HG03457 (cell line): ENCODE measurements around the gene ZNF750.

Source experiments
- ATAC-seq: cut with Tn5 transposase; IDR thresholded peaks from one replicate; pipeline ENCODE4 v1.9.1; 2021; ENCODE audit warnings: moderate number of reproducible peaks; ENCODE audit not compliant: unreplicated experiment

ZNF750 gene

GRCh38 chr17:82836823-82837357 is 2.9 kb downstream of the ZNF750 start:
- ATAC-seq = no peak

- ATAC-seq = no peak
Observed at GRCh38 chr17:82835766-82836512, 3.9 kb downstream of the ZNF750 start.

- ATAC-seq = no peak
Observed at GRCh38 chr17:82835122-82835521, 4.7 kb downstream of the ZNF750 start.

- ATAC-seq = no peak
Observed at GRCh38 chr17:82832881-82833475, 6.8 kb downstream of the ZNF750 start.

- ATAC-seq = no peak
Observed at GRCh38 chr17:82832411-82832810, 7.4 kb downstream of the ZNF750 start.

GRCh38 chr17:82831818-82832200 is 8.0 kb downstream of the ZNF750 start:
- ATAC-seq = no peak

GRCh38 chr17:82831041-82831817 is 8.6 kb downstream of the ZNF750 start:
- no peak for ATAC-seq

GRCh38 chr17:82830249-82830661 is 9.6 kb downstream of the ZNF750 start:
- ATAC-seq = no peak

- ATAC-seq = no peak
Observed at GRCh38 chr17:82828875-82829487, 10.8 kb downstream of the ZNF750 start.

- ATAC-seq = no peak
Observed at GRCh38 chr17:82826956-82827355, 12.9 kb downstream of the ZNF750 start.

GRCh38 chr17:82826211-82826610 is 13.6 kb downstream of the ZNF750 start:
- ATAC-seq = no peak

- no peak for ATAC-seq
Observed at GRCh38 chr17:82825540-82826124, 14.2 kb downstream of the ZNF750 start.

GRCh38 chr17:82823004-82823403 is 16.8 kb downstream of the ZNF750 start:
- no peak for ATAC-seq

GRCh38 chr17:82822281-82822680 is 17.5 kb downstream of the ZNF750 start:
- no peak for ATAC-seq

GRCh38 chr17:82821554-82821953 is 18.3 kb downstream of the ZNF750 start:
- no peak for ATAC-seq

- ATAC-seq = no peak
Observed at GRCh38 chr17:82820278-82821251, 19.3 kb downstream of the ZNF750 start.

GRCh38 chr17:82817947-82818346 is 21.9 kb downstream of the ZNF750 start:
- no peak for ATAC-seq

GRCh38 chr17:82816358-82816757 is 23.5 kb downstream of the ZNF750 start:
- ATAC-seq = no peak

- no peak for ATAC-seq
Observed at GRCh38 chr17:82815790-82816305, 24.0 kb downstream of the ZNF750 start.
